CD14-positive monocyte (primary cell): Measurements from ENCODE around the gene MR1. TPM values are rescaled to one million over a fixed set of nuclear protein-coding genes. Genes with fewer than 3 reads are reported as not detected.
A peak's percentile ranks its signal among the peaks of the same experiment; 100 is the strongest.
"Not testable (repeated sequence)": the region's sequence is repeated elsewhere in the genome, so short reads cannot be mapped to it uniquely, and the experiment has no call there.

Experiments
- DNase-seq, 3 donors: peaks; one replicate each; pipeline ENCODE4 v3.0.0-alpha.2; 2011 to 2022
- H2AFZ ChIP-seq: 2 replicates; pipeline ENCODE4 v1.6.0; 2012; ENCODE audit warnings: mild to moderate bottlenecking, low read depth, low read length, inconsistent platforms; ENCODE audit not compliant: insufficient read depth, poor library complexity, severe bottlenecking
- H3K27ac ChIP-seq, 2 donors: 1 replicate in 1 of 2; 2 replicates in 1 of 2; pipeline ENCODE4 v1.5.1; 2012 to 2013; ENCODE audit warnings: low read length in 2 of 2, control low read depth in 1 of 2, inconsistent platforms in 1 of 2, low read depth in 1 of 2, mild to moderate bottlenecking in 1 of 2
- H3K27me3 ChIP-seq, 2 donors: one replicate each; pipeline versions ENCODE4 v1.6.0 to v1.6.1; 2011 to 2013; ENCODE audit warnings: low read length in 2 of 2; ENCODE audit not compliant: control insufficient read depth in 2 of 2, insufficient read depth in 2 of 2
- H3K36me3 ChIP-seq, 2 donors: replicated peaks in 1 of 2; 1 replicate in 1 of 2; 2 replicates in 1 of 2; pipeline versions ENCODE4 v1.5.1 to v1.6.1; 2012 to 2013; ENCODE audit warnings: low read length in 2 of 2, control low read depth in 1 of 2, inconsistent platforms in 1 of 2, mild to moderate bottlenecking in 1 of 2; ENCODE audit not compliant: insufficient read depth in 2 of 2, control insufficient read depth in 1 of 2
- H3K4me1 ChIP-seq, 2 donors: 1 replicate in 1 of 2; 2 replicates in 1 of 2; pipeline versions ENCODE4 v1.5.1 to v1.6.1; 2012 to 2013; ENCODE audit warnings: low read length in 2 of 2, control low read depth in 1 of 2, inconsistent platforms in 1 of 2, mild to moderate bottlenecking in 1 of 2, moderate library complexity in 1 of 2; ENCODE audit not compliant: insufficient read depth in 2 of 2, control insufficient read depth in 1 of 2
- H3K4me2 ChIP-seq: replicated peaks from 2 replicates; pipeline ENCODE3; 2012; ENCODE audit warnings: low read length, moderate library complexity, mild to moderate bottlenecking; ENCODE audit not compliant: poor library complexity, severe bottlenecking; ENCODE audit errors: extremely low read depth
- H3K4me3 ChIP-seq, 3 experiments: fragments of 200-600 bp in 1 of 3; sonication (generic) in 1 of 3; replicated peaks in 1 of 3; 1 replicate in 2 of 3; 2 replicates in 1 of 3; pipeline ENCODE4 v1.5.1; 2011 to 2013; ENCODE audit warnings: low read length in 3 of 3, mild to moderate bottlenecking in 3 of 3, control low read depth in 2 of 3, low read depth in 2 of 3, inconsistent platforms in 1 of 3, moderate library complexity in 1 of 3
- H3K79me2 ChIP-seq: 2 replicates; pipeline ENCODE4 v1.6.0; 2012; ENCODE audit warnings: mild to moderate bottlenecking, control low read depth, inconsistent platforms, low read length, moderate library complexity; ENCODE audit not compliant: insufficient read depth
- H3K9ac ChIP-seq: 2 replicates; pipeline ENCODE4 v1.6.0; 2017; ENCODE audit warnings: low read length, mild to moderate bottlenecking; ENCODE audit not compliant: insufficient read depth, poor library complexity, severe bottlenecking
- H3K9me3 ChIP-seq, 2 donors: replicated peaks in 1 of 2; 1 replicate in 1 of 2; 2 replicates in 1 of 2; pipeline versions ENCODE4 v1.5.1 to v1.6.1; 2012 to 2013; ENCODE audit warnings: low read length in 2 of 2, control low read depth in 1 of 2; ENCODE audit not compliant: control insufficient read depth in 1 of 2, insufficient read depth in 1 of 2
- H4K20me1 ChIP-seq: 2 replicates; pipeline ENCODE4 v1.6.0; 2012; ENCODE audit warnings: mild to moderate bottlenecking, low read length, control low read depth, moderate library complexity; ENCODE audit not compliant: insufficient read depth
- H3K27ac Mint-ChIP-seq, 7 donors: one replicate each; pipeline ENCODE4 v1.8.0; 2020; ENCODE audit warnings: mild to moderate bottlenecking in 7 of 7, mixed read lengths in 7 of 7, moderate library complexity in 6 of 7, inconsistent platforms in 2 of 7
- H3K27me3 Mint-ChIP-seq, 3 donors: one replicate each; pipeline ENCODE4 v1.8.0; 2021 to 2022; ENCODE audit warnings: low read depth in 3 of 3, mild to moderate bottlenecking in 3 of 3, mixed read lengths in 3 of 3, moderate library complexity in 3 of 3, inconsistent platforms in 1 of 3
- H3K36me3 Mint-ChIP-seq, 2 donors: one replicate each; pipeline ENCODE4 v1.8.0; 2020; ENCODE audit warnings: mixed read lengths in 2 of 2, inconsistent platforms in 1 of 2, mild to moderate bottlenecking in 1 of 2
- H3K4me1 Mint-ChIP-seq: one replicate; pipeline ENCODE4 v1.8.0; 2020; ENCODE audit warnings: mild to moderate bottlenecking, mixed read lengths
- H3K4me3 Mint-ChIP-seq, 2 donors: one replicate each; pipeline ENCODE4 v1.8.0; 2020; ENCODE audit warnings: mild to moderate bottlenecking in 2 of 2, mixed read lengths in 2 of 2, moderate library complexity in 1 of 2
- H3K9me3 Mint-ChIP-seq, 7 donors: one replicate each; pipeline ENCODE4 v1.8.0; 2020 to 2022; ENCODE audit warnings: mixed read lengths in 7 of 7, mild to moderate bottlenecking in 6 of 7, moderate library complexity in 6 of 7, inconsistent platforms in 2 of 7
- CTCF ChIP-seq: fragments of 200-600 bp; IDR thresholded peaks from one replicate; pipeline ENCODE4 v1.8.0; 2022; ENCODE audit warnings: antibody characterized with exemption, mild to moderate bottlenecking
- WGBS: methylation state at CpG from one replicate; pipeline ENCODE4 v1.1.5; 2013; ENCODE audit warnings: missing lambda C conversion rate; ENCODE audit not compliant: insufficient coverage; 5-methylcytosine and 5-hydroxymethylcytosine counted together
- intact Hi-C, 2 donors: fragments of 100-400 bp; cut with micrococcal nuclease; formaldehyde crosslinking; loops; one replicate each; pipeline versions ENCODE4 v1.15.0 to v1.15.1; 2023
- polyA plus RNA-seq, 3 donors: library from polyadenylated mRNA; depleted of rRNA in 1 of 3; unstranded in 2 of 3; stranded (reverse) in 1 of 3; fragments of 300-500 nt in 2 of 3; fragments of >200 nt in 1 of 3; fragmentation: Illumina TruSeq in 2 of 3; gene quantifications; 1 replicate in 2 of 3; 2 replicates in 1 of 3; pipeline ENCODE4 v1.2.3, GENCODE V29; 2012 to 2021

The MR1 gene
- polyA plus RNA-seq, 3 donors = 17.7 to 46.9 (median 40.9) TPM

DNA sequence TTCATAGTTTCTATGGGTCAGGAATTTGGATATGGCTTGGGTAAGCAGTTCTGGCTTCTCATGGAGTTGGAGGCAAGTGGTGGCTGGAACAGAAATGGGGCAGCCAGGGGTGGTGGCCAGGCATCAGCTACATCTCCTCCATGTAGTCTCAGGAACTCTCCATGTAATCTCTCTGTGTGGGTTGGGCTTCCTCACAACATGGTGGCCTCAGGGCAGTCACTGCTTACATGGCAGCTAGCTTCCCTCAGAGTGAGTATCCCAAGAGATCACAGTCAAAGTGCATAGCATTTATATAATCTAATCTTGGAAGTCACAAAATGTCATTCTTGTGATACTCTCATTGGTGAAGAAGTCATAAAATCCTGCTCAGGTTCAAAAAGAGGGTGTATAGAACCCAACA, 25.7 kb downstream of the MR1 start:
- no peak overlapping the region for H3K4me3 Mint-ChIP-seq
- H3K36me3 Mint-ChIP-seq = peaks cover 43 to 52% of the 10 kb centered on the region in 2 donors
- intact Hi-C loops = no loop called here
- Histone ChIP-seq H3K9ac (no peak overlapping the region), H3K4me3 (no peak overlapping the region), H3K4me2 (no peak overlapping the region), H3K36me3 (peaks cover 7 to 44% of the 10 kb centered on the region in 2 donors), H3K79me2 (no peaks in the 10 kb centered on the region), H3K9me3 (peaks cover 6 to 8% of the 10 kb centered on the region in 2 donors), H3K27me3 (no peaks in the 10 kb centered on the region), H4K20me1 (no peaks in the 10 kb centered on the region), H2AFZ (no peak overlapping the region), H3K27ac (no peak overlapping the region), H3K4me1 (peaks cover 46% of the 10 kb centered on the region in 2 donors)
- H3K9me3 Mint-ChIP-seq = peaks cover 4 to 11% (median 9%) of the 10 kb centered on the region in 7 donors
- no peak for TF ChIP-seq CTCF
- H3K27ac Mint-ChIP-seq = peak overlapping the region in 2 of 7 donors; percentile 34 to 69
- DNase-seq = no peak
- H3K27me3 Mint-ChIP-seq = no peaks in the 10 kb centered on the region
- H3K4me1 Mint-ChIP-seq = peaks cover 44% of the 10 kb centered on the region

- Histone ChIP-seq H3K36me3 (peaks cover 7 to 38% of the 10 kb centered on the region in 2 donors), H3K79me2 (no peaks in the 10 kb centered on the region), H3K9me3 (peaks cover 6 to 8% of the 10 kb centered on the region in 2 donors), H3K4me2 (no peak overlapping the region), H3K27me3 (no peaks in the 10 kb centered on the region), H2AFZ (no peak overlapping the region), H4K20me1 (no peaks in the 10 kb centered on the region), H3K27ac (peak overlapping the region in 1 of 2 donors; percentile 99), H3K4me1 (peaks cover 49 to 50% of the 10 kb centered on the region in 2 donors), H3K4me3 (no peak overlapping the region), H3K9ac (no peak overlapping the region)
- intact Hi-C loops = no loop called here
- peaks cover 41 to 45% of the 10 kb centered on the region in 2 donors for H3K36me3 Mint-ChIP-seq
- no peak overlapping the region for H3K4me3 Mint-ChIP-seq
- H3K27ac Mint-ChIP-seq = peak overlapping the region in 2 of 7 donors; percentile 10 to 68
- no peaks in the 10 kb centered on the region for H3K27me3 Mint-ChIP-seq
- no CpG with 5 or more reads among the region's 1 CpG for WGBS
- H3K4me1 Mint-ChIP-seq = peaks cover 48% of the 10 kb centered on the region
- DNase-seq = no peak
- H3K9me3 Mint-ChIP-seq = peaks cover 4 to 11% (median 9%) of the 10 kb centered on the region in 7 donors
- TF ChIP-seq CTCF = no peak
These were observed 26.3 kb downstream of the MR1 start for GRCh38 chr1:181060066-181060465.

- H2AFZ ChIP-seq, H3K4me3 Mint-ChIP-seq, H3K27me3 Mint-ChIP-seq, DNase-seq, intact Hi-C loops, H4K20me1 ChIP-seq, H3K9me3 ChIP-seq, H3K27me3 ChIP-seq, H3K79me2 ChIP-seq: not testable (repeated sequence)
- Mint-ChIP-seq H3K27ac (peak overlapping the region; percentile 6 to 100 (median 97)), H3K4me1 (peaks cover 48% of the 10 kb centered on the region), H3K36me3 (peaks cover 32 to 37% of the 10 kb centered on the region in 2 donors), H3K9me3 (peaks cover 4 to 11% (median 9%) of the 10 kb centered on the region in 7 donors)
- peak overlapping the region; percentile 86 for H3K9ac ChIP-seq
- H3K4me2 ChIP-seq = peak overlapping the region; percentile 75
- peaks cover 49 to 50% of the 10 kb centered on the region in 2 donors for H3K4me1 ChIP-seq
- H3K27ac ChIP-seq = peak overlapping the region; percentile 39 to 99
- H3K4me3 ChIP-seq = peak overlapping the region in 1 of 3 experiments; percentile 72
- WGBS = 100% methylated on average over 1 of the region's 4 CpGs
- H3K36me3 ChIP-seq = peaks cover 0 to 29% of the 10 kb centered on the region in 2 donors
These were observed 27.2 kb downstream of the MR1 start for GRCh38 chr1:181060947-181061346.
